T-helper 17 cell (primary cell): ENCODE data around the gene EXOC1L. TPM values are rescaled to one million over a fixed set of nuclear protein-coding genes. Genes with fewer than 3 reads are reported as not detected.
"Not testable (repeated sequence)": the region's sequence is repeated elsewhere in the genome, so short reads cannot be mapped to it uniquely, and the experiment has no call there.

Experiments used
- ATAC-seq: fragments of 150-1000 bp; cut with Tn5 transposase; 2 replicates; pipeline ENCODE4 v1.10.0; 2021; ENCODE audit warnings: mild to moderate bottlenecking, moderate library complexity
- DNase-seq, 3 donors: peaks; one replicate each; pipeline versions ENCODE4 v3.0.0 to v3.0.0-alpha.2; 2020 to 2021
- H3K9me3 ChIP-seq: one replicate; pipeline ENCODE4 v1.7.0; 2013; ENCODE audit warnings: low read length, mild to moderate bottlenecking; ENCODE audit not compliant: control insufficient read depth, poor library complexity, severe bottlenecking
- H3K27ac Mint-ChIP-seq: one replicate; pipeline ENCODE4 v1.8.0; 2022; ENCODE audit warnings: mild to moderate bottlenecking, moderate library complexity, mixed read lengths
- H3K27me3 Mint-ChIP-seq: one replicate; pipeline ENCODE4 v1.8.0; 2022; ENCODE audit warnings: mixed read lengths
- H3K36me3 Mint-ChIP-seq: one replicate; pipeline ENCODE4 v1.8.0; 2022; ENCODE audit warnings: low read depth, mixed read lengths
- H3K4me1 Mint-ChIP-seq: one replicate; pipeline ENCODE4 v1.8.0; 2022; ENCODE audit warnings: mild to moderate bottlenecking, mixed read lengths
- H3K4me3 Mint-ChIP-seq: one replicate; pipeline ENCODE4 v1.8.0; 2022; ENCODE audit warnings: mild to moderate bottlenecking, moderate library complexity, mixed read lengths
- total RNA-seq, 4 donors: library from RNA in 2 of 4; stranded (reverse) in 2 of 4; gene quantifications; one replicate each; pipeline ENCODE4 v1.2.3 and lab custom pipeline; 2022 to 2026

The EXOC1L gene
- total RNA-seq, 2 donors from 2014 or later: not detected

DNA sequence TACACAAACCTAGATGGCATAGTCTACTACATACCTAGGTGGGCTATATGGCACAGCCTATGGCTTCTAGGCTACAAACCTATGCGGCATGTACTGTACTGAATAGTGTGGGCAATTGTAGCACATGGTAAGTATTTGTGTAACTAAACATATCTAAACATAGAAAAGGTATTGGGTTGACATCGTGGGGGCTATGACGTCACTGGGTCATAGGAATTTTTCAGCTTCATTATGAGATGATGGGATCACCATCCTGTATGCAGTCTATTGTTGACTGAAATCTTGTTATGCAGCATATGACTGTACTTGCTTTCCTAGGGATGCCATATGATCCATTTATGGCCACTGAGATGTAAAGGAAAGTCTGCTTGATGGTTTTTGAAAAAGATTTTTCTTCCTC lies 1.9 kb upstream of the EXOC1L start:
- Mint-ChIP-seq H3K27me3 (peaks cover 30% of the 10 kb centered on the region), H3K36me3 (no peaks in the 10 kb centered on the region), H3K4me1 (peaks cover 6% of the 10 kb centered on the region), H3K4me3 (no peak overlapping the region), H3K27ac (no peak overlapping the region)
- DNase-seq (no peak), ATAC-seq (no peak)
- no peaks in the 10 kb centered on the region for H3K9me3 ChIP-seq

DNA sequence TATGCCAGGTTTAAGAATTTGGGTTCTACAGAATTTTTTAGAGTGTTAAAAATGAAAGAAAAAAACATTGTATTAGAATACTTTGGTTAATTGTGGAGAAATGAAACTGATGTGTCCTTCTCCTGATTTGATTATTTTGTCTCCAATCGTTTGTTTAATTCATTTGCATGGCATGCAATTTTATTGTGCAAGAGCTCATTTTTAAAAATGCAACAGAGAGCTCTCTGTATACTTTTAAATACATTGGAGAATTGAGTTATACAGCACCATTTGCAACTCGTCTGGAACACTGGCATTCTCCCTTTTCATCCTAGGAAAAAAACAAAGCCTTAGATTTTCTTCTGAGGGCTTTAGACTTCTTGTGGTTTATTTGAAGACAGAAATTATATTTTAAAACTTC lies 689 bp downstream of the EXOC1L start:
- Mint-ChIP-seq H3K27me3 (peaks cover 38% of the 10 kb centered on the region), H3K4me1 (peaks cover 6% of the 10 kb centered on the region), H3K4me3 (no peak overlapping the region), H3K36me3 (no peaks in the 10 kb centered on the region), H3K27ac (no peak overlapping the region)
- no peak for DNase-seq
- no peaks in the 10 kb centered on the region for H3K9me3 ChIP-seq
- no peak for ATAC-seq

DNA sequence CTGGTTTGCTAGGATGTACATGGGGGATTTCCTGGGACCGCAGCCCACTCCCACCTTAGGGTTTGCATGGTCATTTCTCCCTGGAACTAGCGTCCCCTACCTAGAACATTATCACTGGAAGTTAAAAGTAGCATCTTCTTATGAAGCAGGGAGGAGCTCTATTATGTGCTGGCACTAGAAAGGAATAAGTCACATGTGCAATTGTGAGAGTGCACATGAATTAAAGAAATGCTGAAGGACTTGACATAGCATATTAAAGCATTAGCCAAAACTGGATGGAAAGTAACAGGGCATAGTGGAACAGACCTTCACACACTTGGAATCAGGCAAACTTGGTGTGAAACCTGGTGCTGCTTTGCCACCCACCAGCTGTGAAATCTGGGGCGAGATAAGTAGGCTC lies 2.7 kb downstream of the EXOC1L start:
- H3K27ac Mint-ChIP-seq: no peak overlapping the region
- DNase-seq (no peak), ATAC-seq (no peak)
- H3K4me3 Mint-ChIP-seq: no peak overlapping the region
- H3K27me3 Mint-ChIP-seq: peaks cover 40% of the 10 kb centered on the region
- no peaks in the 10 kb centered on the region for H3K36me3 Mint-ChIP-seq
- H3K9me3 ChIP-seq: no peaks in the 10 kb centered on the region
- peaks cover 6% of the 10 kb centered on the region for H3K4me1 Mint-ChIP-seq

DNA sequence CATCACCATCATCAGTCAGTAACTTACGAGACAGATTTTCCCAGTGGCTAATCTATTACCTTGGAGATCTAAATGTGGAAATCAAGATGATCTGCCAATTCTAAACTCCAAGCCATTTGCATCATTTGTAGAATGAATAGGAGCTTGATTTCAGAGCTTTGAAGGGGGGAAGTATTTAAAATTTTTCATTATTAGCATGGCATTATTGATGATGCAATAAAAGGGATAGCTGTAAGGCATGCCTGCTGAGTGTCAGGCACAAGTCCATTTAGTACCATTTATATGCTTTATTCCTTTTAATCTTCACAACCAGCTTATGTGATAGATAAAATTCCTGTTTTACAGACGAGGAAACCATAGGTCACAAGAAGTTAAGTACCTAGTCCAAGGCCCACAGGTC lies 5.3 kb downstream of the EXOC1L start:
- no peak for ATAC-seq

DNA sequence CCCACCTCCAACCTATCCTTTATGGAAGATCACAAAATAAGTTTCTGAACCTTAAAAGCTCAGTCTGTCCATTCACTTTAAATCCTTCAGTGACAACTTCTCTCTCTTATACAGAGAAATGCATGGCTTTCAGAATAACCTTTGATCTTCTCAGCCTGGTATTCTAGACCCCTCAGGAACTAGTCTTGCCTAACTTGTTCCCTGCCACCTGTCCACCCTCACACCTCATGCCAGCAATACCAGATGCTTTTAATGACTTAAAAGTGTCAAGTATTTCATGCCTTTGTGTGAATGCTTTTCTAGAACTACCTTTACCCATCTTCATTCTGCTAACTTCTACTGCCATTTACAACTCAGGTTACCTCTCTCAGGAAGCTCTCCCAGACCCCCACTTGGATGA lies 7.4 kb downstream of the EXOC1L start:
- ATAC-seq: no peak
- no peaks in the 10 kb centered on the region for H3K4me1 Mint-ChIP-seq
- no peaks in the 10 kb centered on the region for H3K9me3 ChIP-seq
- no peak overlapping the region for H3K4me3 Mint-ChIP-seq
- DNase-seq: no peak
- H3K27me3 Mint-ChIP-seq: peaks cover 62% of the 10 kb centered on the region
- peaks cover 2% of the 10 kb centered on the region for H3K36me3 Mint-ChIP-seq
- no peak overlapping the region for H3K27ac Mint-ChIP-seq

More for the DNA sequence above, 5.3 kb downstream of the EXOC1L start:
- Mint-ChIP-seq H3K27me3 (peaks cover 49% of the 10 kb centered on the region), H3K27ac (no peak overlapping the region), H3K36me3 (no peaks in the 10 kb centered on the region), H3K4me3 (no peak overlapping the region), H3K4me1 (peaks cover under 1% of the 10 kb centered on the region)
- no peak for DNase-seq
- no peaks in the 10 kb centered on the region for H3K9me3 ChIP-seq

DNA sequence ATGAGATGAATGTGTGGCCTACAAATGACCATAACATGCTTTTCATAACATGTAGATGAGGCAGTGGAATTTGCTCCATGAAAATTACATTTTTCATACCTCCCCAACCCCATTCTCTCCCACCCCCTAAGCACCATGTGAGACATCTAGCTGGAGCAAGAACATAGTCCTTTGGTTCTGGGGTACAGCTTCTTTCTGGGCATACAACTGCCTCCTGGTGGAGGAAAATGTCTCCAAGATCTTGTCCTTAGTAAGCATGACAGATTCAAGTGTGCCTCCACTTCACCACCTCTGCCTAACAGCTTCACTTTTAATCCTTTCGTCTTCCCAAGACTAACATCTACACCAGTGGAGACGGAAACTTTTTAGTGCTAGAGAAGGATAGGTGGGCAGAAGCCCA lies 8.0 kb downstream of the EXOC1L start:
- no peaks in the 10 kb centered on the region for H3K4me1 Mint-ChIP-seq
- ATAC-seq: no peak
- H3K36me3 Mint-ChIP-seq: peaks cover 2% of the 10 kb centered on the region
- no peak for DNase-seq
- no peak overlapping the region for H3K27ac Mint-ChIP-seq
- no peaks in the 10 kb centered on the region for H3K9me3 ChIP-seq
- peaks cover 58% of the 10 kb centered on the region for H3K27me3 Mint-ChIP-seq
- H3K4me3 Mint-ChIP-seq: no peak overlapping the region

DNA sequence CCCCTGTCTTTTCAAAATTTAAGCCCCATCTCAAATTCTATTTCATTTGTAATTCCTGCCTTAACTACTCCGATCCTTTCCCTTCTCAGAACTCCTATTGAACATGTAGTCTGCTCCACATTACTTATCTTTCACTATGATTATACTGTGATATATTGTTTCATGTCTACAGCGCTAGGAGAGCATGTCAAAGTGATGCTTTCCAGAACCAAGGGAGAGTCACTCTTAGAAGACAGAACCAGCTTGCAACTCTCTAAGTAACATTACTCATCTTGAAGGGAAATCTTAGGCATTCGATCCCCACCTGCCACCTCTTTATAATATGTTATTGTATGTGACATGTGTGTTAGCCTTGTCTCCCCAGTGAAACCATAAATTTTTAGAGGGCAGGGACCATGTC lies 10.5 kb downstream of the EXOC1L start:
- H3K27me3 Mint-ChIP-seq: peaks cover 62% of the 10 kb centered on the region
- no peak for ATAC-seq
- H3K4me3 Mint-ChIP-seq: no peak overlapping the region
- peaks cover 5% of the 10 kb centered on the region for H3K36me3 Mint-ChIP-seq
- H3K27ac Mint-ChIP-seq: no peak overlapping the region
- DNase-seq: no peak
- H3K9me3 ChIP-seq: no peaks in the 10 kb centered on the region
- H3K4me1 Mint-ChIP-seq: no peaks in the 10 kb centered on the region

DNA sequence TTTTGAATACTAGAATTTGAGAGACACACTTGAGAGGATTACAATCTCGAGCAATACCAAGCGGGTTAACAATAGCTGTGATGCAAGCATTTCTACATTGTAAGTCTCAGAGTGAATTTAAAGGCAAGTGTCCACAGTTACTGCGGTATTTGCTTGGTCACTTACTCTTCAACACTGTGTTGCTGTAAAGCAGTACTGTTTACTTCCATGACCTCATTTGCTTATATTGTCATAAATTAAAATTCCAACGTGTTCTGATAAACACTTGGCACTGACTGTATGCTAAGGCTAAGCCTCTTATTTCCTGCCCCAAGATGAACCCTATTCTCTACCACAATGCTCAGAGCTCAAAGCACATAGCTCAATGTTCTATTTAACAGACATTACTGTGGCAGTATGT lies 11.1 kb downstream of the EXOC1L start:
- peaks cover 57% of the 10 kb centered on the region for H3K27me3 Mint-ChIP-seq
- DNase-seq (no peak), ATAC-seq (no peak)
- peaks cover 5% of the 10 kb centered on the region for H3K36me3 Mint-ChIP-seq
- no peak overlapping the region for H3K27ac Mint-ChIP-seq
- no peaks in the 10 kb centered on the region for H3K9me3 ChIP-seq
- H3K4me3 Mint-ChIP-seq: no peak overlapping the region
- no peaks in the 10 kb centered on the region for H3K4me1 Mint-ChIP-seq

DNA sequence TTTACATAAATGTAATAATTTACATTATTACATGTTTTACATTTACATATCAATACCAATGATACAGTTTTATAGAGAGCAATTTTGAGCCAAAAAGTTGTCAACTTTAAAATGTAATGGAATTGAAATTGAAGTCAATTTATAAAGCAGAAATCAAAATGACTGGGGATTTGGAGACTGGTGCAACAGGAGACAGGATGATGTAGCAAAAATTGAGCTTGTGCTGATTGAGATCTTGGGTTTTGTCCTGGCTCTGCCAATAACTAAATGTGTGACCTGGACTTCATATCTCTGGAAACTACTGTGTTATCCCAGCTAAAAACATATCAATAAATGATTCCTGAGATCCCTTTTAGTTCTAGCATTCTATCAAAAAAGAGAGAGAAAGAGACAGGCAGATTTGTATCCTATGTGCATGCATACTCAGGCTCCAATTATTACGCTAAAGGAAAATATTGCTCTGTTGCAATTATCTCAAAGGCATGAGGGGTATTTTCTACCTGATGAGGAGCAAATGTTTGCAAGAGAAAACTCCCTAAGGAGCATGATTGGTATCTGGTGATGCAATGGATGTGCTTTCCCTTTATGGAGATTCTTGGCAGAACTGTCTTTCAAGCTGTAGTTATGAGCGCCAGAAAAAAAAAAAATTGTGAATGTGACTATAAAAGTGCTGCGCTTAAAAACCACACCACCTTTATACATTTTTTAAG lies 14.7 kb downstream of the EXOC1L start:
- no peak overlapping the region for H3K4me3 Mint-ChIP-seq
- no peak overlapping the region for H3K27ac Mint-ChIP-seq
- no peaks in the 10 kb centered on the region for H3K4me1 Mint-ChIP-seq
- DNase-seq (no peak), ATAC-seq (no peak)
- peaks cover 7% of the 10 kb centered on the region for H3K36me3 Mint-ChIP-seq
- peaks cover 4% of the 10 kb centered on the region for H3K9me3 ChIP-seq
- H3K27me3 Mint-ChIP-seq: peaks cover 43% of the 10 kb centered on the region

DNA sequence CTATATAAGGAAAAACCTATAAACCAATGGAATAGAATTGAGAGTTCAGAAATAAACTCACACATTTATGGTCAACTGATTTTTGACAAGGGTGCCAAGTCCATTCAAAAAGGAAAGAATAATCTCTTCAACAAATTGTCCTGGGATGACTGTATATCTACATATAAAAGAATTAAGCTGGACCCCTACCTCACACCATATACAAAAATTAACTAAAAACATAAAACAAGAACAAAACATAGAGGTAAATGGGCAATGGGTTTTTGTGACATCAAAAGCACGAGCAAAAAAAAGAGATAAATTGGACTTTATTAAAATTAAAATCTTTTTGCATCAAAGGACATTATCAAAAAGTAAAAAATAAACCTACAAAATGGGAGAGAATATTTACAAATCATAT lies 18.3 kb downstream of the EXOC1L start:
- DNase-seq (no peak), ATAC-seq (no peak)
- Mint-ChIP-seq H3K27me3 (peaks cover 16% of the 10 kb centered on the region), H3K27ac (no peak overlapping the region), H3K4me1 (no peaks in the 10 kb centered on the region), H3K36me3 (peaks cover 9% of the 10 kb centered on the region), H3K4me3 (no peak overlapping the region)
- peaks cover 4% of the 10 kb centered on the region for H3K9me3 ChIP-seq

DNA sequence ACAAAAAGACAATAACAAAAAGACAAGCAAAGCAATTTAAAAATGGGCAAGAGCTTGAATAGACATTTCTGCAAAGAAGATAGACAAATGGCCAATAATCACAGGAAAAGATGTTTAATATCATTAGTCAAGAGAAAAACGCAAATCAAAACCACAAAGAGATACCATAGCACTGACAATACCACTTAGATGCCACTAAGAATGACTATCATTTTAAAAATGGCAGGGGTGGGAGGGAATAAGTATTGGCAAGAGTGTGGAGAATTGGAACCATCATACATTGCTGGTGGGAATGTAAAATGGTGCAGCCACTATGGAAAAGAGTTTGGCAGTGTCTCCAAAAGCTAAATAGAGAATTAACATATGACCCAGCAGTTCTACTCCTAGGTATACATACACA lies 18.8 kb downstream of the EXOC1L start:
- Mint-ChIP-seq H3K27me3 (peaks cover 16% of the 10 kb centered on the region), H3K36me3 (peaks cover 9% of the 10 kb centered on the region), H3K4me1 (no peaks in the 10 kb centered on the region), H3K27ac (no peak overlapping the region), H3K4me3 (no peak overlapping the region)
- DNase-seq: no peak
- peaks cover 4% of the 10 kb centered on the region for H3K9me3 ChIP-seq
- no peak for ATAC-seq

DNA sequence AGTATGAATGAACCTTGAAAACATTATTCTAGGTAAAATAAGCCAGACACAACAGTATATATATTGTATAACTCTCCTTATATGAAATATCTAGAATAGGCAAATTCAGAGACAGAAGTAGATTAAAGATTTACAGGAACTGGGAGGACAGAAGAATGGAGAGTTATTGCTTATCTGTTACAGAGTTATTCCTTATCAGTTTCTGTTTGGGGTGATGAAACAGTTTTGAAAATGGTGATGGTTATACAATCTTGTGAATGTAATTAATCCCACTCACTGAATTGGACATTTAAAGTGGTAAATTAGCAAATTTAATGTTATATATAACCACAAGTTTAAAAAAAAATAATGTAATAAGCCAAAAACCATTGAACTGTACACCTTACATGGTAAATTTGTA lies 19.4 kb downstream of the EXOC1L start:
- peaks cover 4% of the 10 kb centered on the region for H3K9me3 ChIP-seq
- no peaks in the 10 kb centered on the region for H3K4me1 Mint-ChIP-seq
- H3K27ac Mint-ChIP-seq: no peak overlapping the region
- peaks cover 6% of the 10 kb centered on the region for H3K36me3 Mint-ChIP-seq
- no peak overlapping the region for H3K4me3 Mint-ChIP-seq
- DNase-seq: no peak
- peaks cover 10% of the 10 kb centered on the region for H3K27me3 Mint-ChIP-seq
- no peak for ATAC-seq

DNA sequence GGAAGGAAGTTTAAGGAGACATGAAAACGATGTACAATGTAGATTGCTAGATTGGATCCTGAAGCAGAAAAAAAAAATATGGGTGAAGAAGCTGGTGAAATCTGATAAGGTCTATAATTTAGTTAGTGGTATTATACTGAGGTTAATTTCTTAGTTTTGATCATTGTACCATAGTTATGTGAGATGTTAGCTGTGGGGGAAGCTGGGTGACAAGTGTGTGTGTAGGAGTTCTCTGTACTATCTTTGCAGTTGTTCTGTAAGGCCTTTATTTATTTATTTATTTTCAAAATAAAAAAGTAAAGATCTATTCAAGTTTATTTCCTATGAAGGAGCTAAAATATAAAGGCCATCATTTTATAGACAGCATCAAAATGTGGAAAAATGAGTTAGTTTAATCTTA lies 21.4 kb downstream of the EXOC1L start:
- Mint-ChIP-seq H3K36me3 (peaks cover 6% of the 10 kb centered on the region), H3K4me3 (no peak overlapping the region), H3K27ac (no peak overlapping the region), H3K4me1 (no peaks in the 10 kb centered on the region), H3K27me3 (peaks cover 4% of the 10 kb centered on the region)
- peaks cover 4% of the 10 kb centered on the region for H3K9me3 ChIP-seq
- no peak for ATAC-seq
- no peak for DNase-seq

DNA sequence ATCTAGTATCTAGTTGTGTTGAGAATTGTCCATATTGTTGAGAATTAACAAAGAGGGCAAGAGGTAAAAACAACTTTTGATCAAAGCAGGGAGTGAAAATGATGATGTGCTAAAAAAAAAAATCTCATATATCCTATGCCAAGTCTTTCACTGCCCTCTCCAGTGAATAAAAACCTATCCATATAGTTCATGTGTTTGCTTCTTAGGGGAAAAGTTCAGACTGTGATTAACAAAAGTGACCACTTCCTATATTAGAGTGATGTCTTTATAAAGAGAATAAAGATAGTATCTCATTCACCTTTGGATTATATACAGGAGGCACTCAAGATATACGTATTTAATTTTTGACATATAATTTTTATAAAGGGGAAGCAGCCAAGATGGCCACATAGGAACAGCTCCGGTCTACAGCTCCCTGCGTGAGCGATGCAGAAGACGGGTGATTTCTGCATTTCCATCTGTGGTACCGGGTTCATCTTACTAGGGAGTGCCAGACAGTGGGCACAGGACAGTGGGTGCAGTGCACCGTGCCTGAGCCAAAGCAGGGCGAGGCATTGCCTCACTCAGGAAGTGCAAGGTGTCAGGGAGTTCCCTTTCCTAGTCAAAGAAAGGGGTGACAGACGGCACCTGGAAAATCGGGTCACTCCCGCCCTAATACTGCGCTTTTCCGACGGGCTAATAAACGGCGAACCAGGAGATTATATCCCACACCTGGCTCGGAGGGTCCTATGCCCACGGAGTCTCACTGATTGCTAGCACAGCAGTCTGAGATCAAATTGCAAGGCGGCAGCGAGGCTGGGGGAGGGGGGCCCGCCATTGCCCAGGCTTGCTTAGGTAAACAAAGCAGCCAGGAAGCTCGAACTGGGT lies 22.0 kb downstream of the EXOC1L start:
- H3K36me3 Mint-ChIP-seq, DNase-seq, H3K27ac Mint-ChIP-seq, H3K4me3 Mint-ChIP-seq, ATAC-seq, H3K27me3 Mint-ChIP-seq, H3K4me1 Mint-ChIP-seq, H3K9me3 ChIP-seq: not testable (repeated sequence)
